HG03108 (cell line): ENCODE data around the gene OR4D6.

Source experiments
- ATAC-seq: cut with Tn5 transposase; IDR thresholded peaks from one replicate; pipeline ENCODE4 v1.9.1; 2021; ENCODE audit warnings: moderate library complexity; ENCODE audit not compliant: unreplicated experiment

The OR4D6 gene

DNA sequence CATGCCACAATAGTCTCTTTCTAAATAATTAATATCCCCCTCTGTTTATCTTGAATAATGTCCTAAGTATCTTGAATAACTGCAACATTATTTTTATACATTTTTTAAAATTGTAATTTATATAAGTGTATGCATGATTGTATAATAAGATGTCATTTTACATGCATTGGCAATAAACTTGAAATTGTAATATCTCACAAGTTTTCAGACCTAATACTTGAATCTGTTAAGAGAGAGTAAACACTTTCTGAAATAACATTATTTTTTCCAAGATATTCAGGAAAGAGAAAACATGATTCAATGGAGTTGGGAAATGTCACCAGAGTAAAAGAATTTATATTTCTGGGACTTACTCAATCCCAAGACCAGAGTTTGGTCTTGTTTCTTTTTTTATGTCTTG lies 46.5 kb downstream of the OR4D6 start, which contains the start of gene OR4D11:
Gene OR4D11, plus strand, starts transcription at position 301 of the 400 bp plus-strand sequence. Its CDS starts 0 bp downstream, at position 301.
- no peak for ATAC-seq
